IPS DF 19.7 (cell line): ENCODE data around the gene GULP1.

ENCODE experiments used
- DNase-seq: peaks from one replicate; pipeline ENCODE4 v3.0.0-alpha.2; 2013; ENCODE audit warnings: low read depth, low spot score

Gene GULP1

GRCh38 chr2:188322569-188323551 is 31.2 kb downstream of the GULP1 start:
- DNase-seq: no peak

DNA sequence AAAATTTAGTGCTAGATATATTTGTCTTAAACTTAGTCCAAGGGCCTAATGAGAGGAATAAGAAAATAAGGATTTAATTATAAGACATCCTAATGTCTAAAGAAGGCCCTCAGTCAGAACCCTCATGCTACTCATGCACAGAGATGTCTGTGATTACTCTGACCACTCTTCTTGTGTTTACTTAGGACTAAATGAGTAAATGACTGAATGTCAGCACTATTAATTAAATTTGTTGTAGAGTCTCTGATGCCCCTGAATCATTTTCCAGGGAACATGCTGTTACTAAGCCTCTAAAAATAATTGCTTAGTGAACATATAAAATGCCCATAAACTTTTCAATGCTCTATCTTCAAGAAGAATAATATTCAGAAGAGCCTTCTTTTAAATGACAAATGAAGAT is 32.4 kb downstream of the GULP1 start:
- no peak for DNase-seq

GRCh38 chr2:188326290-188326668 is 34.6 kb downstream of the GULP1 start:
- no peak for DNase-seq

DNA sequence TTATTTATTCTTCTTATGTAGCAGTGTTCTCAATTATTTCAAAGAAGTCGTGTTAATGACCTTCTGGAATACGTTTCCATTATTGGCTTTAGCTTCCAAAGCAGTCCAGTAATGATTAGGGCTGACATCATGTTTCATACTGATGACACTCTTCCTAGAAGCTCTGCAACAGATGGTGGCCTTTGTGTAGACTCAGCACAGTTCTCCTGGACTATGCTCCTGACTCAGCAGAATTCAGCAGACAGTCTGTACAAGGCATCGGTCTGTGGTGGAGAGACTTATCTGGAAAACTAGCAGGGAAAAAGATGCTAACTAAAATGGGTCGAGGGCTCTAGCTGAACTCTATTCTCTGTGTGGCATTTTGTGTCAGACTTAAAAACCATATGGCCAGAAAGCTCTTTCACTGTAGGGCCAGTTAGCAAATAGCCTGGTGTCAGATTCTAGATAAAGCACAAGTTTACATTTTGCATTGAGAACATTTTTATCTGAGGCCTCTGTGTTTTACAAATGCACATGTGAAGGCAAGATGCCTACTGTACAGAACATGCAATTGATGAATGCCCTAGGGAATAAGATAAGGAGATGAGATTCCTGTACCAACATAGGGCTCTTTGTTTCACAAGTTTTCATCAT is 35.1 kb downstream of the GULP1 start:
- DNase-seq: no peak

- no peak for DNase-seq
Measured at GRCh38 chr2:188327518-188328213, 36.0 kb downstream of the GULP1 start.

GRCh38 chr2:188328419-188328818 is 36.7 kb downstream of the GULP1 start:
- no peak for DNase-seq

GRCh38 chr2:188330316-188331053 is 38.8 kb downstream of the GULP1 start:
- DNase-seq: no peak

DNA sequence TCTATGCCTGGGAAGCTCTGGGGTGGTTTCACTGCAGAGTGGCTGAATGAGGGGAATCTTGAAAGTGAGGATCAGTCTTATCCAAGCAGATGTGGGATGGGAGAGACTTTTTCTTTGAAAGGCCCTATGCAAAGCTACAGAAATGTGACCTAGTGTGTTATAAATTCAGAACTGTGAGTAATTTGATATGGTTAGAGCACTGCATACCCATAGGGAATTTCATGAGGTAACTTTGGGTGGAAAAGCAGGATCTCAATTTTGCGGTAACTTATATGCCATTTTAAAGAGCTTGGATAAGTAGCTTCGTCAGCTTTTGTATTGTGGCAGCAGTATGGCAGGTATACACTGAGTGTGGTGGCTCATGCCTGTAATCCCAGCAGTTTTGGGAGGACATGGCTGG is 40.9 kb downstream of the GULP1 start:
- DNase-seq: no peak

DNA sequence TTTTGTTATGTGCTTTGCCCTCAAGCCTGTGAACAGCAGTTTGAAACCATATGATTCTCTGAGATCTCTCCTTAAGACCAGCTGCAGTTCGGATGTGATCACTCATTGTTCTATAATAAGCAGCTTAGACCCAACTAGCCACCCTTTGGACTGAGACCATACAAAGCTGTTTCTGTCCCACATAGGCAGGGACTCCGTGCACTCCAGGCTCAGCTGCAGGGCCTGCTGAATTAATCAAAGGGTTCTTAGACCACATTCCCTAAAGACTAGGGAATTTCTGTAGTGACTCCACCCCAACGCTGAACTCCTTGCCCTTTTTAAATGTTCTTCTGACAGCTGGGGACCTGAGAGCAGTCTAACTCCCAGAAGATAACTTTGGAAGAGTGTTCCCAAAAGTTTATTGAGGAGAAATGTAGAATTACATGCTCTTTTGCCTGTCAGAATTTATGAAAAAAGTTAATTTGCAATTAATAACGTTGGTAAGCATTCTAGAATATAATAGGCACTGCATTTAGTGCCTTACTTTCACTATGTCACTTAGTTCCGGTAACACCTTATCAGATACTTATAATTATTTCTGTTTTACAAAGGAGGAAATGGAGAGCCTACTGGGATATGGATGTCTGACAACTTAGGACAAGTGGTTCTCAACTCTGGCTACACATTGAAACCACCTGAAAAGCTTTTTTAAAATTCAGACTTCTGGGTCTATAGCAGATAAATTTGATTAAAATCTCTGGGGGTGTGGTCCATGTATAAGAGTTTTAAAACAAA is 42.3 kb downstream of the GULP1 start:
- DNase-seq: no peak

DNA sequence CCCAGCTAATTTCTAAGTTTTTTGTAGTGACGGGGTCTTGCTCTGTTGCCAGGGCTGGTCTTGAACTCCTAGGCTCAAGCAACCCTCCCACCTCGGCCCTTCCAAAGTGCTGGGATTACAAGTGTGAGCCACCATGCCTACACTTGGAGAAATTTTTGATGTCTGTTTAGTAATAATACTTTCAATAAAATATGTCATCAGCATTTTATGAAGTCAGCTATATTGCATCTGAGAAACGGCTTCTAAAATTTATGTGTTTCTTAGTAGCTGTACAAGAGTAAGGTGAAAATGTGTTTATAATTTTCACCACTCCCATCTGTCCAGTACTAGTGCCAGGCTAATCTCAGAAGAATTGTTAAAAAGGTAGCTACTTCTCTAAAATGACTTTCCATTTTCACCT is 46.8 kb downstream of the GULP1 start:
- DNase-seq: no peak

DNA sequence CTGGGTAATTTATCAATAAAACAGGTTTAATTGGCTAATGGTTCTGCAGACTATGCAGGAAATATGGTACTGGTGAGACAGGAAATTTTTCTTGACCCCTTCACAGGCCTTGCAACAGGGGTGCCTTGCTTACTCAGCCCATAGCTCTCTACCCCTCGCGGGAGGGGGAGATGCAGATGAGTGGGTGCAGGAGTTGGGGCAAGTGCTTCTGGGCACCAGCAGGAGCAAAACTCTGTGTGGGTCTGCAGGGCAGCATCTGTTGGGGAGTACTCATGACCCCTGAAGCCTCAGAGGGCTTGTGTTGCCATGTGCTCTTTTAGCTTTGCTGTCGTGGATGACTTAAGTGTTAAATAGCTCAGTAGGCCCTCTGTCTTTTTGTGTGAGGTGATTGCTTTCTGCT is 48.6 kb downstream of the GULP1 start:
- DNase-seq: no peak

- DNase-seq: no peak
Measured at GRCh38 chr2:188345020-188345419, 53.3 kb downstream of the GULP1 start.

DNA sequence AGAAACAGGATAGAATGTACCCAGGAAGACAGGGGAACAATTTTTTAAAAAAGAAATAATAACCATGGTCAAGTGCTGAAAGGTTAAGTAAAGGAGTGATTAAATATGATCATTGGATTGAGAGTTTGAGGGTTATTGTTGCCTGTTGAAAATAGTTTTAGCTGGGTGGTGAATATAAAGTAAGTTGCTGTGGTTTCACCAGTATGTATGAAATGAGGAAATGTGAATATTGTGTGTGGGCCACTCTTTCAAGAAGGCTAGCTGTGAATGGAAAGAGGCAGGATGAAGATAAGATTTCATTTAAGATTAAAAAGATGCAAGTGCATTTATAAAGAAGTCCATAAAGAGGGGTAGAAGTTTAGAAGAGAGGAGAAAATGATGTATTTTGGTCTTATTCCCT is 53.8 kb downstream of the GULP1 start:
- no peak for DNase-seq

- DNase-seq: no peak
Measured at GRCh38 chr2:188345831-188346458, 54.3 kb downstream of the GULP1 start.

GRCh38 chr2:188349019-188349418 is 57.3 kb downstream of the GULP1 start:
- DNase-seq: no peak

DNA sequence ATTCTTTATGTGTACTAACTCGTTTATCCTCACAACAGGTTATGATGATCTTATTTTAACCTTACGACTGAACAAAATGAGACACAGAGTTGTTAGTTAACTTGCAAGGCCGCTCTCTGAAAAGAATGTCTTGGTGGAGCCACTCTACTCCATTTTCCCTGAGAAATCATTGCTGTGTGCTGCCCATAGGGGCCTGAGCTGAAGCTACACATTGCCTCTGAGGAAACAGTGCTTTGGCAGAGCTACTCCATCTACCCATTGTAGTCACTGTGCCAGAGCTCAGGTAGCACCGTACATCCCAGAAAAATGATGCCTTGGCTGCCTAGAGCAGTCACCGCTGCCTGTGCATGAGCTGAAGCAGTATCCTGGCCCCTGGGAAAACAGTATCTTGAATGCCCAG is 61.6 kb downstream of the GULP1 start:
- DNase-seq: no peak

DNA sequence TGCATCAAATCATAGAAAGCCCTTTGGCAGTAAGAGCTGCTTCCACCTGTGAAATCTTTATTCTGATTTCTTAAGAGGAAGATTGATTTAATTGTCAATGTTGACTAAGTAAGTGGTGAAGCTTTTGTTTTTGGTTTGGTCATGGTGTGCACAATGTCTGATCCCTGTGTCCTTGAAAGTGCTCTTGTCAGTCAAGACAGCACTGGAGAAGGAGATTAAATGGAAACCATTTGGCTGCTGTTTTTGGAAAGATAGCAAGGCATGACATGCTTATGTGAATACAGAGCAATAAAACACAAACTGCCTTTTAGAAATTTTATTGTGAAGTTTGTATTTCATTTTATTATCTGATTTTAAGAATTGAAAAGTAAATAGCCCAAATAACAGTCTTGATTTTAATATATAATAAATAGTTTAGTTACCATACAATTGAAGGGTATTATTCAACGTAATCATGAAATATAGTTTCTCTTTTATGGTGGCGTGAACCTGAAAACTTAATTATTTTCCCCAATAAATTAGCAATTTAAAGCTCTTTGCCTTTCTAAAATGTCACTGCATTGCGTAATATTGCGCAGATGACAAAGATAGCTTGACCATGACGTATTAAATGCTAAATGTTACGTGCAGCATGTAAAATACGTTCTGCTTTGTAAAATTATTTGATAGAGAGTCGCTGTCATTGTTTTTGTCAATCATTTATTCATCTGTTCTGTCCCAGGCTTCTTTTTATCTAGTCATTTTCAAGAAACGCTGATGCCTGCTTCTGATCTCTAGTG is 69.0 kb downstream of the GULP1 start:
- no peak for DNase-seq

GRCh38 chr2:188364033-188364630 is 72.5 kb downstream of the GULP1 start:
- DNase-seq: no peak

- no peak for DNase-seq
Measured at GRCh38 chr2:188365058-188365641, 73.5 kb downstream of the GULP1 start.
